WTC11 (cell line): ENCODE results near the gene TTLL12. TPM values are rescaled to one million over a fixed set of nuclear protein-coding genes. Genes with fewer than 3 reads are reported as not detected.

ENCODE experiments used
- ATAC-seq: fragments of 200-7000 bp; cut with Tn5 transposase; 2 replicates; pipeline ENCODE4 v1.10.0; 2021; ENCODE audit warnings: mild to moderate bottlenecking, moderate library complexity
- CTCF ChIA-PET: fragments of 300-600 bp; sonication (Branson Sonifier 250); formaldehyde crosslinking; loops from one replicate; lab custom pipeline; 2021; ENCODE audit warnings: antibody characterized with exemption; lab: Charles Lee
- POLR2A ChIA-PET: fragments of 350-600 bp; sonication (Branson Sonifier 250); formaldehyde crosslinking; loops from one replicate; lab custom pipeline; 2021; ENCODE audit warnings: antibody characterized with exemption; lab: Charles Lee
- DNase-seq: peaks from one replicate; pipeline ENCODE4 v3.0.0; 2021; ENCODE audit warnings: low spot score
- H3K27ac Mint-ChIP-seq: 2 replicates; pipeline ENCODE4 v1.8.0; 2021; ENCODE audit warnings: mixed read lengths
- H3K27me3 Mint-ChIP-seq: 2 replicates; pipeline ENCODE4 v1.8.0; 2021; ENCODE audit warnings: low read depth, mild to moderate bottlenecking, moderate library complexity, mixed read lengths
- H3K36me3 Mint-ChIP-seq: 2 replicates; pipeline ENCODE4 v1.8.0; 2021; ENCODE audit warnings: mixed read lengths
- H3K4me1 Mint-ChIP-seq: 2 replicates; pipeline ENCODE4 v1.8.0; 2022; ENCODE audit warnings: mixed read lengths
- H3K4me3 Mint-ChIP-seq: 2 replicates; pipeline ENCODE4 v1.8.0; 2021; ENCODE audit warnings: mild to moderate bottlenecking, moderate library complexity, mixed read lengths
- H3K9me3 Mint-ChIP-seq: 2 replicates; pipeline ENCODE4 v1.8.0; 2021; ENCODE audit warnings: mixed read lengths
- ATF1 ChIP-seq: sonication (generic); formaldehyde crosslinking; IDR thresholded peaks from 2 replicates; pipeline ENCODE4 v1.8.1; 2023; ENCODE audit warnings: mild to moderate bottlenecking, moderate library complexity, missing genetic modification reagents
- ELF4 ChIP-seq: sonication (generic); formaldehyde crosslinking; IDR thresholded peaks from 2 replicates; pipeline ENCODE4 v1.8.1; 2022; ENCODE audit warnings: low read depth, mild to moderate bottlenecking, moderate library complexity, missing genetic modification reagents
- EMX1 ChIP-seq: fragments of 250-450 bp; sonication (Bioruptor Pico); IDR thresholded peaks from 2 replicates; pipeline ENCODE4 v1.8.0; 2021; ENCODE audit warnings: mild to moderate bottlenecking
- ESRRA ChIP-seq: sonication (generic); formaldehyde crosslinking; IDR thresholded peaks from 2 replicates; pipeline ENCODE4 v1.8.1; 2022; ENCODE audit warnings: mild to moderate bottlenecking, missing genetic modification reagents, borderline replicate concordance
- ETV6 ChIP-seq: sonication (generic); formaldehyde crosslinking; IDR thresholded peaks from 2 replicates; pipeline ENCODE4 v1.8.1; 2022; ENCODE audit warnings: mild to moderate bottlenecking, missing genetic modification reagents
- FOXJ3 ChIP-seq: sonication (generic); formaldehyde crosslinking; IDR thresholded peaks from 2 replicates; pipeline ENCODE4 v1.9.0; 2021; ENCODE audit warnings: missing genetic modification reagents, mild to moderate bottlenecking, borderline replicate concordance
- FOXP4 ChIP-seq: sonication (generic); formaldehyde crosslinking; IDR thresholded peaks from 2 replicates; pipeline ENCODE4 v1.8.0; 2022; ENCODE audit warnings: mild to moderate bottlenecking, missing genetic modification reagents
- MXD4 ChIP-seq: fragments of 250-450 bp; sonication (Bioruptor Pico); IDR thresholded peaks from 2 replicates; pipeline ENCODE4 v1.8.0; 2021; ENCODE audit warnings: mild to moderate bottlenecking, moderate library complexity, borderline replicate concordance
- MYBL2 ChIP-seq: sonication (generic); formaldehyde crosslinking; IDR thresholded peaks from 2 replicates; pipeline ENCODE4 v1.8.1; 2023; ENCODE audit warnings: mild to moderate bottlenecking, moderate library complexity, missing genetic modification reagents
- NFYB ChIP-seq: sonication (generic); formaldehyde crosslinking; conservative IDR thresholded peaks from 2 replicates; pipeline ENCODE4 v1.8.0; 2022; ENCODE audit warnings: low read depth, missing genetic modification reagents
- OVOL2 ChIP-seq: fragments of 250-450 bp; sonication (Bioruptor Pico); IDR thresholded peaks from 2 replicates; pipeline ENCODE4 v1.9.0; 2021; ENCODE audit warnings: mild to moderate bottlenecking, borderline replicate concordance
- USF2 ChIP-seq: sonication (generic); formaldehyde crosslinking; IDR thresholded peaks from 2 replicates; pipeline ENCODE4 v1.8.1; 2023; ENCODE audit warnings: mild to moderate bottlenecking, missing genetic modification reagents, moderate library complexity
- ZNF232 ChIP-seq: sonication (generic); formaldehyde crosslinking; IDR thresholded peaks from 2 replicates; pipeline ENCODE4 v1.8.0; 2022; ENCODE audit warnings: mild to moderate bottlenecking, missing genetic modification reagents
- ZNF425 ChIP-seq: fragments of 250-450 bp; sonication (Bioruptor Pico); conservative IDR thresholded peaks from 2 replicates; pipeline ENCODE4 v1.9.0; 2021; ENCODE audit warnings: mild to moderate bottlenecking
- ZNF671 ChIP-seq: fragments of 250-450 bp; sonication (Bioruptor Pico); IDR thresholded peaks from 2 replicates; pipeline ENCODE4 v1.8.0; 2021; ENCODE audit warnings: mild to moderate bottlenecking
- total RNA-seq: library from RNA; stranded (reverse); gene quantifications from 3 replicates; pipeline ENCODE4 v1.2.3, GENCODE V29; 2021
- TF ChIP-seq, protein P1 (sequence below): fragments of 250-450 bp; sonication (Bioruptor Pico); IDR thresholded peaks from 2 replicates; pipeline ENCODE4 v1.8.0; 2021; ENCODE audit warnings: mild to moderate bottlenecking
- TF ChIP-seq, protein P2 (sequence below): sonication (generic); formaldehyde crosslinking; IDR thresholded peaks from 2 replicates; pipeline ENCODE4 v1.8.0; 2022; ENCODE audit warnings: mild to moderate bottlenecking, missing genetic modification reagents
- TF ChIP-seq, protein P3 (sequence below): sonication (generic); formaldehyde crosslinking; IDR thresholded peaks from 2 replicates; pipeline ENCODE4 v1.8.1; 2023; ENCODE audit warnings: mild to moderate bottlenecking, missing genetic modification reagents, moderate library complexity

TTLL12 gene
- total RNA-seq, 1 experiment from 2014 or later, result 134 TPM

GRCh38 chr22:43202326-43202725, 15.4 kb upstream of the TTLL12 start (continued):
- TF ChIP-seq, protein P1, sequence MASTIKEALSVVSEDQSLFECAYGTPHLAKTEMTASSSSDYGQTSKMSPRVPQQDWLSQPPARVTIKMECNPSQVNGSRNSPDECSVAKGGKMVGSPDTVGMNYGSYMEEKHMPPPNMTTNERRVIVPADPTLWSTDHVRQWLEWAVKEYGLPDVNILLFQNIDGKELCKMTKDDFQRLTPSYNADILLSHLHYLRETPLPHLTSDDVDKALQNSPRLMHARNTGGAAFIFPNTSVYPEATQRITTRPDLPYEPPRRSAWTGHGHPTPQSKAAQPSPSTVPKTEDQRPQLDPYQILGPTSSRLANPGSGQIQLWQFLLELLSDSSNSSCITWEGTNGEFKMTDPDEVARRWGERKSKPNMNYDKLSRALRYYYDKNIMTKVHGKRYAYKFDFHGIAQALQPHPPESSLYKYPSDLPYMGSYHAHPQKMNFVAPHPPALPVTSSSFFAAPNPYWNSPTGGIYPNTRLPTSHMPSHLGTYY, result no peak

DNA sequence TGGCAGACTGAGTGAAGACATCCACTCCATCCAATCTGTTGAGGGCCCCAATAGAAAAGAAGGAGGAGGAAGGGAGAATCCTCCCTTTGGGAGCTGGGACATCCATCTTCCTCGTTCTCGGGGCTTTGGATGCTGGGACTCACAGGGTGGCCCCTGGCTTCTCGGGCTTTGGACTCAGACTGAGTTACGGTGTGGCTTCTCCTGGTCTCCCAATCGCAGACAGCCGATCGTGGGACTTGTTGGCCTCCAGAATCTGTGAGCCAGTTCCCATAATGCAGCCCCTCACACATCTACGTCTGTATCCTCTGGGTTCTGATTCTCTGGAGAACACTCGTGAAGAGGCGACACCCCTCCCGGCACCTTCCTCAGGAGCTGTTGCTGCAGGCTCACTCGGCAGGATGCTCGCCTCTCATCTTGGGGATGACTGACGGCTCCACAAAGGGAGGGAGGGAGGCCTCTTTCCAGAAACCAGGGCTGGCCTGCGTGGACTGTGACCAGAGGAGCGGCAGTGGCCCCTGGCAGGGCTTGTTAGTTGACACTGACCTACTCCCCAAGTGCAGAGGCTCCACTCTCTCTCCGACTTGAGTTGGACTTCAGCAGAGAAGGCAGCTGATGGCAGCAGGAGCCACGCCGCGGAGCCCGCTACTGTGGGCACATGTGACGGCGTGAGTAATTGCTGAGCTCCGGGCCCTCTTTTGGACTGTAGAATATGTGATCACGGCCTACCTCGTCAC, 14.7 kb upstream of the TTLL12 start:
- ChIA-PET POLR2A (no interaction called here), CTCF (interaction anchor here (1.6 to 2.6 kb wide), 5 partner anchors 12 to 145 kb away, joined by 4 to 16 read pairs (median 9); partner anchors contain the start of gene TTLL12)
- no peak for TF ChIP-seq NFYB (CRISPR knock-in tag)
- TF ChIP-seq FOXP4 (CRISPR knock-in tag), result no peak
- TF ChIP-seq MYBL2 (CRISPR knock-in tag), result no peak
- ATAC-seq (no peak), DNase-seq (no peak)
- H3K4me1 Mint-ChIP-seq, result peaks cover 9% of the 10 kb centered on the region
- H3K27me3 Mint-ChIP-seq, result no peaks in the 10 kb centered on the region
- H3K9me3 Mint-ChIP-seq, result no peaks in the 10 kb centered on the region
- no peaks in the 10 kb centered on the region for H3K36me3 Mint-ChIP-seq
- H3K27ac Mint-ChIP-seq, result no peak overlapping the region
- no peak overlapping the region for H3K4me3 Mint-ChIP-seq

DNA sequence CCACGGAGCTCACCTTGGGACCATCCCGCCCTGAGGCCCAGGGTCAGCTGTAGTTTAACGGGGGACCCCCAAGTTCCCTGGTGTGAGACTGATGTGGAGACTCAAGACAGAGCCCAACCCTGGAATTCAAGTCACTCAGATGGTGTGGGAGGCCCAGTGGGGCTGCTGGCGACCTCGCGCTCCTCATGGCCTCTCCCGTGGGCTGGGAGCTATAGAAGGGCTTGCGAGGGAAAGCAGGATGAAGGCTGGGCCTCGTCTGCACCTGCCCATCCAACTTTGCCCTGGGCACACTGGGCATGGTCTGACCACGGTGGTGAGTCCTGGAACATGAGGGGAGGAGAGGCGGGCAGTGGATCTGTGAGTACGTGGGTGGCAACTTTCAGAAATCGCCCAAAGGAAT, 13.6 kb upstream of the TTLL12 start:
- peaks cover 9% of the 10 kb centered on the region for H3K4me1 Mint-ChIP-seq
- no peaks in the 10 kb centered on the region for H3K9me3 Mint-ChIP-seq
- H3K4me3 Mint-ChIP-seq, result no peak overlapping the region
- ATAC-seq, result no peak
- H3K27me3 Mint-ChIP-seq, result no peaks in the 10 kb centered on the region; the same call in 1 of the 2 replicates
- no peak for DNase-seq
- CTCF ChIA-PET, result interaction anchor here (1.1 to 2.6 kb wide), 3 partner anchors 13 to 31 kb away, joined by 4 to 16 read pairs (median 13); partner anchors contain the start of gene TTLL12
- TF ChIP-seq, protein P2, sequence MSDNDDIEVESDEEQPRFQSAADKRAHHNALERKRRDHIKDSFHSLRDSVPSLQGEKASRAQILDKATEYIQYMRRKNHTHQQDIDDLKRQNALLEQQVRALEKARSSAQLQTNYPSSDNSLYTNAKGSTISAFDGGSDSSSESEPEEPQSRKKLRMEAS (CRISPR knock-in tag), result no peak
- TF ChIP-seq MYBL2 (CRISPR knock-in tag), result no peak
- TF ChIP-seq ZNF425 (CRISPR knock-in tag), result no peak
- TF ChIP-seq ZNF232 (CRISPR knock-in tag), result no peak
- TF ChIP-seq ATF1 (CRISPR knock-in tag), result no peak
- no peak for TF ChIP-seq MXD4 (CRISPR knock-in tag)
- TF ChIP-seq USF2, result no peak
- TF ChIP-seq EMX1, result no peak
- no peak for TF ChIP-seq ELF4 (CRISPR knock-in tag)
- TF ChIP-seq, protein P3, sequence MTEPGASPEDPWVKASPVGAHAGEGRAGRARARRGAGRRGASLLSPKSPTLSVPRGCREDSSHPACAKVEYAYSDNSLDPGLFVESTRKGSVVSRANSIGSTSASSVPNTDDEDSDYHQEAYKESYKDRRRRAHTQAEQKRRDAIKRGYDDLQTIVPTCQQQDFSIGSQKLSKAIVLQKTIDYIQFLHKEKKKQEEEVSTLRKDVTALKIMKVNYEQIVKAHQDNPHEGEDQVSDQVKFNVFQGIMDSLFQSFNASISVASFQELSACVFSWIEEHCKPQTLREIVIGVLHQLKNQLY (CRISPR knock-in tag), result no peak
- no peak for TF ChIP-seq ETV6
- TF ChIP-seq OVOL2 (CRISPR knock-in tag), result no peak
- no peak for TF ChIP-seq ZNF671 (CRISPR knock-in tag)
- TF ChIP-seq FOXJ3, result no peak
- no peak for TF ChIP-seq ESRRA (CRISPR knock-in tag)
- H3K36me3 Mint-ChIP-seq, result no peaks in the 10 kb centered on the region
- H3K27ac Mint-ChIP-seq, result no peak overlapping the region
- POLR2A ChIA-PET, result no interaction called here
